NK-92 (cell line): ENCODE measurements around the gene ADAMTS2.
"Not testable (repeated sequence)": the region's sequence is repeated elsewhere in the genome, so short reads cannot be mapped to it uniquely, and the experiment has no call there.

Experiments used
- DNase-seq: peaks from one replicate; lab custom pipeline; 2025; ENCODE audit not compliant: unreplicated experiment; lab: John Stamatoyannopoulos, UW

ADAMTS2 gene

GRCh38 chr5:179298181-179298993 lies 46.9 kb downstream of the ADAMTS2 start:
- no peak for DNase-seq

GRCh38 chr5:179297486-179298180 lies 47.6 kb downstream of the ADAMTS2 start:
- DNase-seq = no peak

- DNase-seq = no peak
Measured at GRCh38 chr5:179297026-179297425, 48.2 kb downstream of the ADAMTS2 start.

GRCh38 chr5:179296150-179296821 lies 49.0 kb downstream of the ADAMTS2 start:
- no peak for DNase-seq

GRCh38 chr5:179295778-179296149 lies 49.5 kb downstream of the ADAMTS2 start:
- DNase-seq = no peak

- no peak for DNase-seq
Measured at GRCh38 chr5:179294891-179295777, 50.1 kb downstream of the ADAMTS2 start.

GRCh38 chr5:179294131-179294780 lies 51.0 kb downstream of the ADAMTS2 start:
- no peak for DNase-seq

- DNase-seq = no peak
Measured at GRCh38 chr5:179292681-179293635, 52.3 kb downstream of the ADAMTS2 start.

- DNase-seq = no peak
Measured at GRCh38 chr5:179292202-179292601, 53.1 kb downstream of the ADAMTS2 start.

GRCh38 chr5:179290681-179291540 lies 54.4 kb downstream of the ADAMTS2 start:
- DNase-seq = no peak

- DNase-seq = no peak
Measured at GRCh38 chr5:179289756-179290385, 55.4 kb downstream of the ADAMTS2 start.

GRCh38 chr5:179288809-179289185 lies 56.5 kb downstream of the ADAMTS2 start:
- DNase-seq = no peak

- DNase-seq = no peak
Measured at GRCh38 chr5:179288101-179288808, 57.0 kb downstream of the ADAMTS2 start.

- no peak for DNase-seq
Measured at GRCh38 chr5:179287631-179288030, 57.6 kb downstream of the ADAMTS2 start.

- DNase-seq = no peak
Measured at GRCh38 chr5:179287071-179287470, 58.2 kb downstream of the ADAMTS2 start.

GRCh38 chr5:179285776-179286162 lies 59.5 kb downstream of the ADAMTS2 start:
- DNase-seq = not testable (repeated sequence)
